Left colon (tissue), 2 donors: ENCODE results near the gene FGGY. TPM values are rescaled to one million over a fixed set of nuclear protein-coding genes. Genes with fewer than 3 reads are reported as not detected.

Experiments used
- ATAC-seq: fragments of 200-7000 bp; cut with Tn5 transposase; one replicate; pipeline ENCODE4 v1.9.1; 2020; ENCODE audit warnings: mild to moderate bottlenecking, moderate library complexity
- DNase-seq, 2 donors: peaks; one replicate each; pipeline ENCODE4 v3.0.0-alpha.2; 2020
- intact Hi-C, 2 donors: fragments of 100-400 bp; cut with DNase I in 1 of 2; cut with micrococcal nuclease in 1 of 2; formaldehyde crosslinking; loops; one replicate each; pipeline versions ENCODE4 v1.11.2 to v1.14.0; 2022; cut with DNase I, micrococcal nuclease
- total RNA-seq, 2 donors: library from RNA; stranded (reverse); fragmentation: NEBNext Ultra II Directional; extraction: Animal tissue kit (Norgen Biotek cat#: 25700); gene quantifications; one replicate each; pipeline ENCODE4 v1.2.1, GENCODE V29; 2021
- donor health status: DM: no; HTN: no; CAD: no.
- donor health status: DM: yes; HTN: yes; CAD: no.

The FGGY gene
- total RNA-seq, 2 donors from 2014 or later = 17.3 to 24.1 TPM

- intact Hi-C loops = no loop called here
Observed at GRCh38 chr1:59687081-59687480, 390.2 kb downstream of the FGGY start.

GRCh38 chr1:59688976-59689375 lies 392.1 kb downstream of the FGGY start:
- ATAC-seq (no peak), DNase-seq (no peak)
- intact Hi-C loops = no loop called here

More at GRCh38 chr1:59687081-59687480, 390.2 kb downstream of the FGGY start:
- DNase-seq (no peak), ATAC-seq (no peak)

GRCh38 chr1:59689730-59690129 lies 392.8 kb downstream of the FGGY start:
- ATAC-seq = no peak
- DNase-seq = no peak
- intact Hi-C loops = loop anchor here in 1 of 2 donors (10.0 kb wide), 1 partner anchor 385 kb away; no protein-coding TSS in a partner anchor

- DNase-seq = no peak
- ATAC-seq = no peak
- intact Hi-C loops = loop anchor here in 1 of 2 donors (10.0 kb wide), 1 partner anchor 386 kb away; no protein-coding TSS in a partner anchor
Observed at GRCh38 chr1:59690171-59690930, 393.5 kb downstream of the FGGY start.

- no peak for ATAC-seq
- DNase-seq = no peak
- intact Hi-C loops = loop anchor here in 1 of 2 donors (10.0 kb wide), 1 partner anchor 386 kb away; no protein-coding TSS in a partner anchor
Observed at GRCh38 chr1:59691261-59691660, 394.4 kb downstream of the FGGY start.

GRCh38 chr1:59692591-59692990 lies 395.7 kb downstream of the FGGY start:
- intact Hi-C loops = loop anchor here in 1 of 2 donors (10.0 kb wide), 1 partner anchor 388 kb away; no protein-coding TSS in a partner anchor
- DNase-seq (no peak), ATAC-seq (peak; percentile 49)

- intact Hi-C loops = loop anchor here in 1 of 2 donors (10.0 kb wide), 1 partner anchor 389 kb away; no protein-coding TSS in a partner anchor
- no peak for DNase-seq
- ATAC-seq = no peak
Observed at GRCh38 chr1:59693406-59693805, 396.5 kb downstream of the FGGY start.

- intact Hi-C loops = loop anchor here in 1 of 2 donors (10.0 kb wide), 1 partner anchor 390 kb away; no protein-coding TSS in a partner anchor
- DNase-seq (no peak), ATAC-seq (no peak)
Observed at GRCh38 chr1:59695252-59695651, 398.4 kb downstream of the FGGY start.

GRCh38 chr1:59696421-59697115 lies 399.7 kb downstream of the FGGY start:
- DNase-seq = no peak
- intact Hi-C loops = loop anchor here in 1 of 2 donors (10.0 kb wide), 1 partner anchor 392 kb away; no protein-coding TSS in a partner anchor
- ATAC-seq = no peak

- intact Hi-C loops = loop anchor here in 1 of 2 donors (10.0 kb wide), 1 partner anchor 392 kb away; no protein-coding TSS in a partner anchor
- DNase-seq = peak in 1 of 2 donors; percentile 19
- no peak for ATAC-seq
Observed at GRCh38 chr1:59697150-59697800, 400.4 kb downstream of the FGGY start.

GRCh38 chr1:59698386-59698785 lies 401.5 kb downstream of the FGGY start:
- ATAC-seq = no peak
- DNase-seq = no peak
- intact Hi-C loops = loop anchor here in 1 of 2 donors (10.0 kb wide), 1 partner anchor 394 kb away; no protein-coding TSS in a partner anchor

- DNase-seq = no peak
- ATAC-seq = peak; percentile 60
- intact Hi-C loops = loop anchor here in 1 of 2 donors (10.0 kb wide), 1 partner anchor 395 kb away; no protein-coding TSS in a partner anchor
Observed at GRCh38 chr1:59699227-59699847, 402.4 kb downstream of the FGGY start.

GRCh38 chr1:59701376-59701775 lies 404.5 kb downstream of the FGGY start:
- ATAC-seq (no peak), DNase-seq (no peak)
- intact Hi-C loops = loop anchor here in 1 of 2 donors (5.0 kb wide), 1 partner anchor 919 kb away; the partner anchor contains the start of gene JUN

GRCh38 chr1:59703226-59703917 lies 406.5 kb downstream of the FGGY start:
- ATAC-seq (no peak), DNase-seq (no peak)
- intact Hi-C loops = loop anchor here in 1 of 2 donors (5.0 kb wide), 1 partner anchor 921 kb away; the partner anchor contains the start of gene JUN

- DNase-seq (no peak), ATAC-seq (no peak)
- intact Hi-C loops = loop anchor here in 1 of 2 donors (5.0 kb wide), 1 partner anchor 922 kb away; the partner anchor contains the start of gene JUN
Observed at GRCh38 chr1:59703918-59704378, 407.1 kb downstream of the FGGY start.

- intact Hi-C loops = loop anchor here in 1 of 2 donors (5.0 kb wide), 1 partner anchor 922 kb away; the partner anchor contains the start of gene JUN
- ATAC-seq (no peak), DNase-seq (no peak)
Observed at GRCh38 chr1:59704716-59705115, 407.8 kb downstream of the FGGY start.
